ENCODE results near the gene TAF4B.
"Not testable (repeated sequence)": the region's sequence is repeated elsewhere in the genome, so short reads cannot be mapped to it uniquely, and the experiment has no call there.

TAF4B gene

GRCh38 chr18:26307161-26307773, 81.0 kb downstream of the TAF4B start:
- DNase-seq (ENCODE audit: low read depth), result no peak

- DNase-seq (ENCODE audit: low read depth), result peak; percentile 25
These were observed 83.0 kb downstream of the TAF4B start for GRCh38 chr18:26309281-26309680.

GRCh38 chr18:26312199-26312598, 86.0 kb downstream of the TAF4B start:
- no peak for DNase-seq (ENCODE audit: low read depth)

- no peak for DNase-seq (ENCODE audit: low read depth)
These were observed 91.2 kb downstream of the TAF4B start for GRCh38 chr18:26317398-26317797.

GRCh38 chr18:26320686-26321085, 94.4 kb downstream of the TAF4B start:
- DNase-seq (ENCODE audit: low read depth), result no peak

- DNase-seq (ENCODE audit: low read depth), result no peak
These were observed 96.8 kb downstream of the TAF4B start for GRCh38 chr18:26322890-26323653.

- no peak for DNase-seq (ENCODE audit: low read depth)
These were observed 99.5 kb downstream of the TAF4B start for GRCh38 chr18:26325771-26326170.

- no peak for DNase-seq (ENCODE audit: low read depth)
These were observed 100.8 kb downstream of the TAF4B start for GRCh38 chr18:26327062-26327461.

GRCh38 chr18:26332991-26333390, 106.7 kb downstream of the TAF4B start:
- no peak for DNase-seq (ENCODE audit: low read depth)

- DNase-seq (ENCODE audit: low read depth), result no peak
These were observed 108.9 kb downstream of the TAF4B start for GRCh38 chr18:26335156-26335555.

- DNase-seq (ENCODE audit: low read depth), result no peak
These were observed 109.6 kb downstream of the TAF4B start for GRCh38 chr18:26335571-26336487.

- no peak for DNase-seq (ENCODE audit: low read depth)
These were observed 110.3 kb downstream of the TAF4B start for GRCh38 chr18:26336572-26336971.

- no peak for DNase-seq (ENCODE audit: low read depth)
These were observed 116.4 kb downstream of the TAF4B start for GRCh38 chr18:26342646-26343045.

GRCh38 chr18:26350961-26351360, 124.7 kb downstream of the TAF4B start:
- DNase-seq (ENCODE audit: low read depth), result no peak

- no peak for DNase-seq (ENCODE audit: low read depth)
These were observed 130.0 kb downstream of the TAF4B start for GRCh38 chr18:26356045-26356785.

- no peak for DNase-seq (ENCODE audit: low read depth)
These were observed 131.7 kb downstream of the TAF4B start for GRCh38 chr18:26357960-26358359.

- no peak for DNase-seq (ENCODE audit: low read depth)
These were observed 135.8 kb downstream of the TAF4B start for GRCh38 chr18:26362021-26362420.

- no peak for DNase-seq (ENCODE audit: low read depth)
These were observed 141.2 kb downstream of the TAF4B start for GRCh38 chr18:26367425-26367824.

GRCh38 chr18:26370037-26370436, 143.8 kb downstream of the TAF4B start:
- no peak for DNase-seq (ENCODE audit: low read depth)

- no peak for DNase-seq (ENCODE audit: low read depth)
These were observed 149.9 kb downstream of the TAF4B start for GRCh38 chr18:26376105-26376504.

- DNase-seq (ENCODE audit: low read depth), result no peak
These were observed 152.5 kb downstream of the TAF4B start for GRCh38 chr18:26378701-26379100.

GRCh38 chr18:26381555-26381954, 155.3 kb downstream of the TAF4B start:
- not testable (repeated sequence) for DNase-seq (ENCODE audit: low read depth)
